SK-N-SH (cell line): ENCODE measurements around the gene EIPR1.

ENCODE experiments used
- CTCF ChIP-seq: fragments of 200-600 bp; sonication (generic); IDR thresholded peaks from 2 replicates; pipeline ENCODE4 v1.6.1; 2017; ENCODE audit warnings: antibody characterized with exemption, mild to moderate bottlenecking, moderate library complexity
- EP300 ChIP-seq, 2 experiments: IDR thresholded peaks; 2 replicates each; pipeline versions ENCODE4 v1.4.0 to v1.6.1; 2012; ENCODE audit warnings: borderline replicate concordance in 1 of 2, low read depth in 1 of 2, low read length in 1 of 2
- GABPA ChIP-seq: IDR thresholded peaks from 2 replicates; pipeline ENCODE4 v1.4.0; 2012; ENCODE audit warnings: low read depth, mild to moderate bottlenecking
- NRF1 ChIP-seq: IDR thresholded peaks from 2 replicates; pipeline ENCODE4 v1.6.1; 2012; ENCODE audit warnings: low read depth, mild to moderate bottlenecking, low read length
- POLR2AphosphoS5 ChIP-seq: IDR thresholded peaks from 2 replicates; pipeline ENCODE4 v1.6.1; 2012; ENCODE audit warnings: low read depth, low read length
- RAD21 ChIP-seq: IDR thresholded peaks from 2 replicates; pipeline ENCODE4 v1.6.1; 2012; ENCODE audit warnings: mild to moderate bottlenecking, low read length
- SMC3 ChIP-seq: IDR thresholded peaks from 2 replicates; pipeline ENCODE4 v1.6.1; 2012; ENCODE audit warnings: low read depth, low read length, improper control_type of control experiment
- TAF1 ChIP-seq: IDR thresholded peaks from 2 replicates; pipeline ENCODE4 v1.6.1; 2012; ENCODE audit warnings: low read depth, mild to moderate bottlenecking, low read length, moderate library complexity, borderline replicate concordance
- YY1 ChIP-seq: IDR thresholded peaks from 2 replicates; pipeline ENCODE4 v1.4.0; 2012; ENCODE audit warnings: low read depth, mild to moderate bottlenecking

- TF ChIP-seq TAF1 (no peak), CTCF (no peak), SMC3 (no peak), YY1 (no peak), POLR2AphosphoS5 (no peak), EP300 (IDR thresholded peaks at IDR 0.05; ENCODE audit: borderline replicate concordance in 1 of 2, low read depth in 1 of 2, low read length in 1 of 2) (no peak), NRF1 (no peak), GABPA (no peak), RAD21 (no peak)
Measured at GRCh38 chr2:3300224-3300995, 77.2 kb downstream of the EIPR1 start.
